ENCODE results near the gene SLC6A9.
A peak's percentile ranks its signal among the peaks of the same experiment; 100 is the strongest.

SLC6A9 gene

GRCh38 chr1:44047131-44047530, 15.9 kb upstream of the SLC6A9 start:
- Histone ChIP-seq H3K9me3 (ENCODE audit: severe bottlenecking) (no peaks in the 10 kb centered on the region), H3K27ac (no peak overlapping the region), H3K27me3 (ENCODE audit: insufficient read depth, low read depth, severe bottlenecking) (no peaks in the 10 kb centered on the region), H3K4me3 (ENCODE audit: low read depth, low read length) (no peak overlapping the region), H3K36me3 (no peaks in the 10 kb centered on the region)
- TF ChIP-seq, protein P1, sequence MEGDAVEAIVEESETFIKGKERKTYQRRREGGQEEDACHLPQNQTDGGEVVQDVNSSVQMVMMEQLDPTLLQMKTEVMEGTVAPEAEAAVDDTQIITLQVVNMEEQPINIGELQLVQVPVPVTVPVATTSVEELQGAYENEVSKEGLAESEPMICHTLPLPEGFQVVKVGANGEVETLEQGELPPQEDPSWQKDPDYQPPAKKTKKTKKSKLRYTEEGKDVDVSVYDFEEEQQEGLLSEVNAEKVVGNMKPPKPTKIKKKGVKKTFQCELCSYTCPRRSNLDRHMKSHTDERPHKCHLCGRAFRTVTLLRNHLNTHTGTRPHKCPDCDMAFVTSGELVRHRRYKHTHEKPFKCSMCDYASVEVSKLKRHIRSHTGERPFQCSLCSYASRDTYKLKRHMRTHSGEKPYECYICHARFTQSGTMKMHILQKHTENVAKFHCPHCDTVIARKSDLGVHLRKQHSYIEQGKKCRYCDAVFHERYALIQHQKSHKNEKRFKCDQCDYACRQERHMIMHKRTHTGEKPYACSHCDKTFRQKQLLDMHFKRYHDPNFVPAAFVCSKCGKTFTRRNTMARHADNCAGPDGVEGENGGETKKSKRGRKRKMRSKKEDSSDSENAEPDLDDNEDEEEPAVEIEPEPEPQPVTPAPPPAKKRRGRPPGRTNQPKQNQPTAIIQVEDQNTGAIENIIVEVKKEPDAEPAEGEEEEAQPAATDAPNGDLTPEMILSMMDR (IDR thresholded peaks at IDR 0.05; ENCODE audit: low read depth, low read length) = no peak
- no peak for DNase-seq

DNA sequence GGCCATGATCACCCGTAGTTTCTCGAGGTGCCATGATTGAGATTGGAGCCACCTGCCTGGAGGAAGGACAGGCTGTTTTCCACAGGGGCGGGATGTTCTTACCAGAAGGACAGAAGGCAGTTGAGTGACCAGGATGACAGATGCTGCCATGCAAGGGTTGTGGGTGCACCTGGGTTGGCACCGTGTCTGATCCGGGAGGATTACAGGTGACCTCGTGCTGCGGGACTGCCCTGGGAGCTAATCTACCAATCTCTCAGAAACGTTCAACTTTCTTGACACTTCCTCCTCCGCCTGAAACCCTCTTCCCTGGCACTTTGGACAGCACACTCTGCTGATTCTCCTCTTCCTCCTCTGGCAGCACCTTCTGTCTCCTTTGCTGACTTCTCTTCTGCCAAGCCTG, 13.8 kb upstream of the SLC6A9 start:
- no peaks in the 10 kb centered on the region for H3K9me3 ChIP-seq (ENCODE audit: severe bottlenecking)
- no peak overlapping the region for H3K4me3 ChIP-seq (ENCODE audit: low read depth, low read length)
- TF ChIP-seq, protein P1 (IDR thresholded peaks at IDR 0.05; ENCODE audit: low read depth, low read length) = no peak
- no peaks in the 10 kb centered on the region for H3K36me3 ChIP-seq
- H3K27me3 ChIP-seq (ENCODE audit: insufficient read depth, low read depth, severe bottlenecking) = no peaks in the 10 kb centered on the region
- DNase-seq = peak; percentile 55
- peak overlapping the region; percentile 76 for H3K27ac ChIP-seq

- no peaks in the 10 kb centered on the region for H3K9me3 ChIP-seq (ENCODE audit: severe bottlenecking)
- no peak overlapping the region for H3K4me3 ChIP-seq (ENCODE audit: low read depth, low read length)
- DNase-seq = no peak
- TF ChIP-seq, protein P1 (IDR thresholded peaks at IDR 0.05; ENCODE audit: low read depth, low read length) = no peak
- no peaks in the 10 kb centered on the region for H3K27me3 ChIP-seq (ENCODE audit: insufficient read depth, low read depth, severe bottlenecking)
- H3K27ac ChIP-seq = peak overlapping the region; percentile 76
- no peaks in the 10 kb centered on the region for H3K36me3 ChIP-seq
Measured at GRCh38 chr1:44044071-44044801, 13.0 kb upstream of the SLC6A9 start.

- Histone ChIP-seq H3K4me3 (ENCODE audit: low read depth, low read length) (peak overlapping the region; percentile 33), H3K27me3 (ENCODE audit: insufficient read depth, low read depth, severe bottlenecking) (no peaks in the 10 kb centered on the region), H3K27ac (peak overlapping the region; percentile 76), H3K9me3 (ENCODE audit: severe bottlenecking) (no peaks in the 10 kb centered on the region), H3K36me3 (no peaks in the 10 kb centered on the region)
- DNase-seq = peak; percentile 95
- TF ChIP-seq, protein P1 (IDR thresholded peaks at IDR 0.05; ENCODE audit: low read depth, low read length) = no peak
Measured at GRCh38 chr1:44043176-44044070, 12.2 kb upstream of the SLC6A9 start.

DNA sequence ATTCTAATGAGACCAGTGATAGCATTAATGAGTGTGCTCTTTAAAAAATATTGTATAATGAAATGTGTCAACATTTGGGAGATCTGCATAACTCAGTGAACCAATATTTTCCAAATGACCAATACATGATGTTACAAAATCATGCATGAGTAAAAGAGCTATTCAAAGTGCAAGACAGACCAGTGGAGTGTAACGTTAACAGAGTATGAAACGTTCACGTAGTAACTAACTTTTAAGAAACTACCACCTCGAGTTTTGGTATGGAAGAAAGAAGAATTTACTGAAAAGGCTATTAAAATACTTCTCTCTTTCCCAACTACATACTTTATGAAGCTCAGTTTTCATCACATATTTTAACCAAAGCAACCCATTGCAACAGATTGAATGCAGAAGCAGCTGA, 9.6 kb upstream of the SLC6A9 start:
- no peak overlapping the region for H3K27ac ChIP-seq
- DNase-seq = no peak
- H3K9me3 ChIP-seq (ENCODE audit: severe bottlenecking) = no peaks in the 10 kb centered on the region
- H3K4me3 ChIP-seq (ENCODE audit: low read depth, low read length) = no peak overlapping the region
- no peaks in the 10 kb centered on the region for H3K27me3 ChIP-seq (ENCODE audit: insufficient read depth, low read depth, severe bottlenecking)
- TF ChIP-seq, protein P1 (IDR thresholded peaks at IDR 0.05; ENCODE audit: low read depth, low read length) = no peak
- H3K36me3 ChIP-seq = no peaks in the 10 kb centered on the region
